Erythroblast (primary cell): ENCODE results near the gene AOX1.

Source experiments
- GATA1 ChIP-seq: IDR thresholded peaks from 2 replicates; pipeline ENCODE4 v1.6.1; 2011; ENCODE audit warnings: low read depth, mild to moderate bottlenecking, control low read depth, low read length, moderate library complexity
- POLR2A ChIP-seq: IDR thresholded peaks from 2 replicates; pipeline ENCODE4 v1.6.1; 2011; ENCODE audit warnings: mild to moderate bottlenecking, low read length

GRCh38 chr2:200670313-200670712, 84.5 kb downstream of the AOX1 start:
- TF ChIP-seq POLR2A, result no peak
- TF ChIP-seq GATA1, result no peak
